Stimulated activated CD4-positive, alpha-beta T cell treated with anti-CD3 and anti-CD28 coated beads, Interleukin-2, amount 100 ng/mL, for 24 hours (primary cell): ENCODE measurements around the gene CCDC186.

Experiments used
- DNase-seq, 2 donors: peaks; one replicate each; pipeline ENCODE4 v3.0.0-alpha.2; 2020

CCDC186 gene

GRCh38 chr10:114103284-114103683, 70.7 kb downstream of the CCDC186 start:
- DNase-seq: no peak

GRCh38 chr10:114102256-114102655, 71.7 kb downstream of the CCDC186 start:
- DNase-seq: no peak

- DNase-seq: peak in 1 of 2 donors; percentile 21
Measured at GRCh38 chr10:114100848-114101741, 72.9 kb downstream of the CCDC186 start.

- DNase-seq: no peak
Measured at GRCh38 chr10:114096864-114097263, 77.1 kb downstream of the CCDC186 start.

GRCh38 chr10:114095559-114096337, 78.3 kb downstream of the CCDC186 start:
- no peak for DNase-seq

- DNase-seq: no peak
Measured at GRCh38 chr10:114094795-114095194, 79.2 kb downstream of the CCDC186 start.

- no peak for DNase-seq
Measured at GRCh38 chr10:114087655-114088054, 86.3 kb downstream of the CCDC186 start.

- DNase-seq: no peak
Measured at GRCh38 chr10:114087255-114087654, 86.7 kb downstream of the CCDC186 start.

- peak in 1 of 2 donors; percentile 28 for DNase-seq
Measured at GRCh38 chr10:114084215-114084614, 89.8 kb downstream of the CCDC186 start.

GRCh38 chr10:114083040-114083439, 91.0 kb downstream of the CCDC186 start:
- DNase-seq: no peak

- DNase-seq: no peak
Measured at GRCh38 chr10:114081911-114082583, 92.0 kb downstream of the CCDC186 start.

- no peak for DNase-seq
Measured at GRCh38 chr10:114079421-114079820, 94.6 kb downstream of the CCDC186 start.

- DNase-seq: no peak
Measured at GRCh38 chr10:114078346-114078745, 95.7 kb downstream of the CCDC186 start.

GRCh38 chr10:114077815-114078219, 96.2 kb downstream of the CCDC186 start:
- no peak for DNase-seq

GRCh38 chr10:114077347-114077746, 96.7 kb downstream of the CCDC186 start:
- DNase-seq: no peak

GRCh38 chr10:114075093-114075492, 98.9 kb downstream of the CCDC186 start:
- no peak for DNase-seq

- no peak for DNase-seq
Measured at GRCh38 chr10:114073395-114074186, 100.4 kb downstream of the CCDC186 start.

GRCh38 chr10:114071178-114071577, 102.8 kb downstream of the CCDC186 start:
- no peak for DNase-seq
